Measurements from ENCODE around the gene AKAP6.
"Not testable (repeated sequence)": the region's sequence is repeated elsewhere in the genome, so short reads cannot be mapped to it uniquely, and the experiment has no call there.

AKAP6 gene

DNA sequence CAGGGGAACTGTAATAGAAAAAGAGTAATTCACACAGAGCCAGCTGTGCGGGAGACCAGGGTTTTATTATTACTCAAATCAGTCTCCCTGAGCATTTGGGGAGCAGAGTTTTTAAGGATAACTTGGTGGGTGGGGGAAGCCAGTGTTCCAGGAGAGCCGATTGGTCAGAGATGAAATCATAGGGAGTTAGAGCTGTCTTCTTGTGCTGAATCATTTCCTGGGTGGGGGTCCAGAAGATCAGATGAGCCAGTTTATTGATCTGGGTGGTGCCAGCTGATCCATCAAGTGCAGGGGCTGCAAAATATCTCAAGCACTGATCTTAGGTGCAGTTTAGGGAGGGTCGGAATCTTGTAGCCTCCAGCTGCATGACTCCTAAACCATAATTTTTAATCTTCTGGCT, 44.1 kb downstream of the AKAP6 start:
- not testable (repeated sequence) for DNase-seq

DNA sequence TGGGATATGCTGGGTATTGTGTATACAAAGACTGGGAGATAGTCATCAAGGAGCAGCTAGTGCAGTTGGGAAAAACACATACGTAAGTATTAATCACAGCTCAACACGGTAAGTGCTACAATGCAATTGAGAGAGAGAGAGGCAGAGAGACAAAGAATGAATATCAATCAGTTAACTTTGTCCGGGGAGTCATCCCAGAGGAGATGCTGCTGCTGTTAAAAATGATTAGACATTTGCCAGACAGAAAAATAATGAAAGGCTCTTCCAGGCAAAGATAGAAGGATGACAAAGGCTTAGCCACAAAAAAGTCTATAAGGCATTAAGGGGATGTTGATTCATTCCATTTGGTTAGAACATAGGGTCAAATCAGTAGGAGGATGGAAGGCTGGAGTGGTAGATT, 45.1 kb downstream of the AKAP6 start:
- no peak for DNase-seq

DNA sequence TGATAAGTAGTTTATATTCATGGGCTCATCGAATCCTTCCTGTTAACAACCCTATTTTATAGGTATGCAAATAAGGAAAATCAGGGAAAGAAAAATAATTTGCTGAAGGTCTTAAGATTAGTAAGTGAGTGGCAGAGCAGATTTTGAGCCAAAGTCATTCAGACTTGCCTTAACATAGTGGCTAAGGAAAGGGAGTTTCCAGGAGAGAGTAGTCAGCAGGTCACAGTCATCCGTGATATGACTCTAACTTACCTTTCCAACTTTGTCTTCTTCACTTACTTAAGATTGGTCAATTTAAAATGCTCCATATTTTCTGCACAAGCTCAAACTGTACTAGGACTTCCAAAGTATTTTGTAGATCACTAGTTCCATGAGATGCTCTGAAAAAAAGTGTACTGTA, 46.6 kb downstream of the AKAP6 start:
- no peak for DNase-seq

DNA sequence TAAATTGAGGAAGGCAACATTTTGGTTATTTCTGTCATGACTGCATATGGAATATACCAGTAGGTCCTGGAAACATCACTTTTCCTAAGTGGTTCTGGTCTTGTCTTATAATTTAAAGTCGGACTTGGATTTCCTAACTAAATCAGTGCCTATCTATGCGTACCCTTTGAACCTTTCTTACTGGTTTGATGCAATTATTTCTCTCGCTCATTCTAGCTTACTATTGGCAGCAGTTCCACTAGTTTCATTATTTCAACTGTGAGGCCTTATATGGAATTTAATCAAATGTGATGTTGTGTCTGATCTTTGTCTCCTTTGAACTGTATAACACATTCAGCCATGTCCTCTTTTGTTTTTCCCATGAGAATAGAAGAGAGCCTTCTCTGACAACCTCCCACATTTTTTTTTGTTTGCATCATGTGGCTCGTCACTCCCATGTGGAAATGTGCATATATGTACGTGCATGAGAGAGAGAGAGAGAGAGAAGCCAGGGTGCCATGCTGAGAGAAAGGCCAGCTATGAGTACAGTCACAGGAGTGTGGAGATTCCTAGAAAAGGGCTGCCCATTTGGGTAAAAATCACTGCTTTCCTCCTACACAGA, 48.0 kb downstream of the AKAP6 start:
- no peak for DNase-seq

DNA sequence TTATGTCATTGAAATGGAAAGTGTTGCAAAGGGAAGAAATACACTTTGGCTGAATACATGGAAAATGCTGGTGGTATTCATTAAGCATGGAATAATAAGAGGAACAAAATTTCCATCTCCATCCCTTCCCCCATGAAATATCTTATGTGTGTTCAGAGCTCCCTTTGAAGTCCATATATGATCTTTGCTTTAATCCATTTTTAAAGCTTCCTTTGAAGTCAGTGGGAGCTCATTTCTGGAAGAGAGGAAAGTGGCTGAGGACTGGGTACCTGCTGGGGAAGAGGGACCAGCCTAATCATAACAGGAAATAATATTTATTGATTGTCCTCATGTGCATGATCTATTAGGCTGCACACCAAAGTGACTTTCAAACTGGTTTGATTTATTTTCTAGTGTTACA, 49.2 kb downstream of the AKAP6 start:
- no peak for DNase-seq

DNA sequence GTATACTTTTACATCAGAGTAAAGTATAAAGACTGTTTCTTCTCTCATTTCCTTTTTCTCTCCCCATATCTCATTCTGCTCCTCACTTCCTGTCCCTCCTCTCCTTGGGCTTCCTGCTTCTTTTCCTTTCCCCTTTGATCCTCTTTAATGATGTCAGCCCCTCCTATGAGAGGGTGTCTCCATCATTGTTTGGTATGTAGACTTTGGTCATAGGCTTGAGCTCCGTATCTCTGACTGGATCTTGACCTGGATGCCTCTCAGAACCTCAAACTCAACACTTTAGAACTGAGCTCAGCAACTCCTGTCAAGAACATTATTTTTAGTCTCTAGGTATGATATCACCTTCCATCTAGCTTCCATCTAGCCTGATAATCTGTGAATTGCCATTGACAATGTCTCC, 50.3 kb downstream of the AKAP6 start:
- no peak for DNase-seq

DNA sequence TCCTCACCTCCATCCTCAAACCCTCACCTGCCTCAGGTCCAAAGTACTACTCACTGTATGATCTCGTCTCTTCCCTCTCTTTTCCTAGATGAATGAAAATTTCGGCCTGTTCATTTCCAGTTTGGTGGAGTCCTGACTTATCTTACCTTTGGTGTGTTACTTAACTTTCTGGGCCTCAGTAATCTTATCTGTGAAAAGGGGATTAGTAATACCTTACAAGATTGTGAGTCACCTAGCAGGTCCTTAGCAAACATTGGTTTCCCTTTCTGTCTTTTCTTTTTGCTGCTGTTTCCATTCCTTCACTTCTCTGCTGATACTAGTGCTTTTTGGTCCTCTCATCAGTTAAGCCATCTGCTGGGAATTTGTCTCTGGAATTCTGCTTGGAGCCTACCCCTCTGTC, 52.8 kb downstream of the AKAP6 start:
- no peak for DNase-seq

DNA sequence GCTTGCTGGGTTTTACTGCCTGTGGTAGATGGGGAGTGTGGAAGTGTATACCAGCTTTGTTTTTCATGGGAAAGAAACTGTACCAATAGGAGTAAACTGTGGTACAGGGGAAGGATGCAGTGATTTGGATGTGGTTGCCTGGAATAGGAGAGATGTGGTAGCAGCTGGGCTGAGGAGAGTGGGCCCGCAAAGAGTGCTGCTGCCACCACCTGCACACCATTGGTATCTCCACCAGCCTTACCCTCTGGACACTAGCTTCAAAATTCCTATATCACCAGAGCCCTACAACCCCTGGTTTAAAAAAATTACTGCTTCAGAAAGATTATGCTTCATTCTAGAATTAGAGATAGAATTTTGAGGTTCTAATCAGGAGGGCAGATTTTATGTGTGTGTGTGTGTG, 53.6 kb downstream of the AKAP6 start:
- no peak for DNase-seq

DNA sequence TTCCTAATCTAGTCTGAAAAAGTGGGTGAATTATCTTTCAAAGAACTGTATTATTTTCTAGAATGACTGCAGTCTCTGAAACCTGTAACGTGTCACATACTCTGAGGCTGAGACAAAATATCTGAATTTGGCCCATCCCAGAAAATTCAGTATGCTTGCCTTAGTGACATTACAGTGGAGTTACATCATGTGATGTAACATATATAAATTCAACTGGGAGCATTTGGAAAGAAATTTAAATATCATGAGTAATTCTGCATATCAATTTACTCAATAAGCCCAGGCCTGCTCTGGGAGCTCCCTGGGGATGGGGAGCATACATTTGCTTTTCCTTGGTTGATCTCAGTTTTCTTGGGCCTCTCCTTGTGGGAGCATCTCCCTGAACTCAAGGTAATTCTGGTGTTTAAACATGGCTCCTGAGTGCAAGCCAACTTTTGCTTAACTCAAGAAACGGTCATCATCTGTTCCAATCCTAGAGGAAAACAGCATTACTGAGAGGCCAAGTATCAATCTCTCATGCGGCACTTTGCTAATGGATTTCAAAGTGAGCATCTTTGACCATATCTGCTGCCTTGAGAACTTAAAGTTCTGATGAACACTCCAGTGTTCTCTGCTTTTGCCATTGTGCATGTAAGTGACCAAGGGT, 54.4 kb downstream of the AKAP6 start:
- no peak for DNase-seq

DNA sequence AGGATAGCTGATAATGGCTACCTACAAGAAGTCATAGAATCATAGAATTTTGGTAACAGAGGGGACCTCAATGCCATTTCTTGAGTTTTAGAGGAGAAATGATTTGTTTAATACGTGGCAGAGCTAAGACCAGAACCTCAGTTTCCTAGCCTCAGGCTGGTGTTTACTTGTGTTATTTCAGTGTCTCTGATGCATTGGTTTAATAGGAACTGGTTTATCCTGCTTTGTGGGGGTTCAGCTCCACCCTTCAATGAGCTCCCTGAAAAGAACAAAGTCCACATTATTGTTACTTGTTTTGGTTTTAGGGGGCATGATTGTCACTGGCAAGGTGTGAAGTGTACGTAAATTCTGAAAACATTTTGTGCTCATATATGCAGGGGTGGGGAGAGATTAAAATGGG, 55.4 kb downstream of the AKAP6 start:
- DNase-seq: no peak

DNA sequence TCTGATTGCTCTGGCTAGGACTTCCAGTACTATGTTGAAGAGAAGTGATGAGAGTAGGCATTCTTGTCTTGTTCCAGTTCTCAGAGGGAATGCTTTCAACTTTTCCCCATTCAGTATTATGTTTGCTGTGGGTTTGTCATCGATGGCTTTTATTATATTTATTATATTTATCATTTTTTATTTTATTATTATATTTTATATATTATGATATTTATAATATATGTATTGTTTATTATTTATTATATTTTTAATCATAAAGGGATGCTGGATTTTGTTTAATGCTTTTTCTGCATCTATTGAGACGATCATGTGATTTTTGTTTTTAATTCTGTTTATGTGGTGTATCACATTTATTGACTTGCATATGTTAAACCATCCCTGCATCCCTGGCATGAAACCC, 58.2 kb downstream of the AKAP6 start:
- DNase-seq: not testable (repeated sequence)

DNA sequence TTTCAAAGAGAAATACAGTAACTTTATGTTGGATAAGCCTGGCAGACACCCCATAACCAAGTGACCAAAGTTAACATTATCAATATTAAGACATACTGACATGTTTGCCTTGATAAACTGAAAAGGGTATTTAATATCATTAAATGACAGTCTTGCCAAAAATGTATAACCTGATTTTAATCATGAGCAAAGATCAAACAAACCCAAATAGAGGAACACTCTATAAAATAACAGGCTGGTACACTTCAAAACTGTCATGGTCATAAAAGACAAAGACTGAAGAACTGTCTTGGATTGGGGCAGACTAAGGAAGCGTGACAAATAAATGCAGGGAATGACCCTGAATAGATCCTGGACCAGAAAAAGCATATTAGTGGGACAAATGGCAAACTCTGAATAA, 64.0 kb downstream of the AKAP6 start:
- DNase-seq: no peak

DNA sequence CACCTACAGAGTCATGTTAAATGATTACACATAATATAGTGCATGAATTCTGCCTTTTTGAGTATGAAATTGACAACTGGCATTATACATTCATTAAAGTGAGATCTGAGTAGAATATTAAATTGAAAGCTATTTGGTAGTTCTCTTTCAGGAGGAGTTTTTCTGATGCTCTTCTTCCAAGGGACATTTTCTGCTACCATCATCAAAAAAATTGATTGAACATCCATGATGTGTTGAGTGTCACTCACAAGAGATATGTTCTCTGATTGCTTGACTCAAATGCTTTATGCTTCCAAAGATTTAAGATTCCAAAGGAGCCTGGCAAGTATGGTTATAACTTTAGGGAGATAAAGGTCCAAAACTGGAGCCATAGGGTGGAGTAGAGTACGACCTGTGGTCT, 64.9 kb downstream of the AKAP6 start:
- no peak for DNase-seq

DNA sequence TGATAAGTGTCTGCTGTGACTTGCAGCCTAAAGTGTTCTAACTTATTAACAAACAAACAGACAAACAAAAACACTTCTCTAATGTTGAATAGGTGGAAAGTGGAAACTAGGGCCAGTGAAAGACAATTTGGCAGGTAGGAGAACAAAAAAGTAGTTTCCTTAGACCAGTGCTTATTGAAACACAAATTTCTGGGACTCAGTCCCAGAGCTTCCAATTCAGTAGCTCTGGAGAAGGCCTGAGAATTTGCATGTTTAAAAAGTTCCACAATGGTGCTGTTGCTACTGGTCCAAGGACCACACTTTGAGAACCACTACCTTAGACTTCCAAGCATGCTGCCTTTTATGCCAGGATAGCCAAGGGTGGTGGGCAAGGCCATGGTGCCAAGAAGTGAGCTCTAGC, 67.8 kb downstream of the AKAP6 start:
- no peak for DNase-seq

DNA sequence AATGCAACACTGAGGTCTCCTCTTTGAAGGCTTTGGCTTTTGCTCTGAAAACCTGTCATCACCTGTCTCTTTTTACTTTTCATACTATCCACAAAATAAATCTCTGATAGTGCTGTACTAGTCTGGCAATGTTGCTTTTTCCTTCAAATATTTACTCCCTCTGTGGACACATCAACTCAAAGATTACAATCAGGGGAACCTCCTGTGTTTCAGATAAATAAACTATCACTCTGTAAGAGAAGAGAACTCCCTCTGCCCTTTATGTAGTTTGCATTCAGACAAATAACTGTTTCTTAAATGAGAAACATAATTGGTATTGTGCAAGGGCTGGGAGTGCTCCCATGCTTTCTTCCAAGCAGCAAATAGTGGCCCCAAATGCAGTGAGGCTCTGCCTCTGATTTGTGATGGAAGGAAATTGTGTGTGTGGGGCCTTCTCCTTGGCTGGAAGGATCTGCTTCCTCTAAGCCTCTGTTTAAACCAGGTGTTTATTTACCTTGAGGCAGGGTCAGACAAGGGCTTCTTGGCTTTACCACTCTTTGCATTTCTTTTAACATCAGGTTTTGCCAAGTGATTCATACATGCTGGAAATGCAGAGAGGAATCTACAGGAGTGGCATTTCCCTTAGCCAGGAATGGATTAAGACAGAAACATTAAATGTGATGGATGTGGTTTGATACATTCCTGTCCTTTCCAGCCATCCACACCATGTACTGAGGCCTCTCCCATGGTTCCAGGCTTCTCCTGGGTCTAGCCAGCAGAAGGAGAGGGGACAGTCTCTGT, 69.0 kb downstream of the AKAP6 start:
- DNase-seq: no peak

DNA sequence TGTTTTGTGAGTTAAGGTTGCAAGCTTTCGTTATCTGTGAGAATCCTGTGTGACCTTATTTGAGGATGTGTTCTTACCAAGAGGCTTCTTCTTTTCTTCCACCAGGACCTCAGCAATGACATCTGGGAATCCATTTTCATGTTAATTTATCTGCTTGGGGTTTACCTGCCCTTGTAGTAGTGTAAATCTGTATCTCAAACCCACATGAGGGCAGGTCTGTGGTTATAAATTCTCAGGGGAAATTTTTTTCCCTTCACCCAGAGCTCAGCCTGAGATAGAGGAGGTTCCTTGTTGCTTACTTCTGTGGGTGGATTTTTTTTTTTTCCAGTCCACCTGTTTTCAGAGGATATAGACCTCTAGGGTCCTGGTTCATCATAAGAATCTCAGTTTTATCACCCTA, 70.8 kb downstream of the AKAP6 start:
- no peak for DNase-seq

DNA sequence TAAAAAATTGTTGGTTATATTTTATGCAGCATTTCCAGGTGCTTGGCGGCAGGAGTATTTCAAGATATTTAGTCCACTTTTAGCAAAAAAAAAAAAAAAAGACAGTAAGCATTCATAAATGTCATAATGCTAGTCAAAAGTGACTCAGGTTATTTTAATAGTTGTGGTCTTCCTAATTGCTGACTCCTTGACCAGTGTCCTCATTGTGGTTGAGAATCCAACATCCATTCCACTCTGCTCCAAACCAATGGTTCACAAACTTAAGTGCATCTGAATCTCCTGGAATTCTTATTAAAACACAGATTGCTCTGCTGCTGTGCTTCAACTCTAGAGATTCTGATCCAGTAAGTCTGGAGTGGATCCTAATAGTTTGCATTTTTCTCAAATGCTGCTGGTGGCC, 71.4 kb downstream of the AKAP6 start:
- DNase-seq: no peak

DNA sequence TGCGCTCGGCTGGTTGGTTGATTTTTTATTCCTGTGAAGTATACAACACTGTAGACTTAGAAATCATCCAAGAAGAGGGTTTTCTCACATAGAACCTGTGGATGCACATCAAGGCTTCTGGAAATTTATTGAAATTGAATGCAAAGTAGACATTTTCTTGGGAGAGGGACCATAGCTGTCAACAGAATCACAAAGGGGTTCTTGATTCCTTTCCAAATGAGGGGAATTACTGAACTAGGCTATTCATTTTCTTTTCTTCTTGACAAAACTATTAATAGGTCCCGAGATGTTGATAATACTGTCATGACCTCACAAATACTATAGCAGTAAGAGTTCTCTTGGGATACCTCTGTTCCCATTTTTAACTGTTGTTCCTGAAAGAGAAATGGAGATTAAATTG, 73.9 kb downstream of the AKAP6 start:
- DNase-seq: no peak

DNA sequence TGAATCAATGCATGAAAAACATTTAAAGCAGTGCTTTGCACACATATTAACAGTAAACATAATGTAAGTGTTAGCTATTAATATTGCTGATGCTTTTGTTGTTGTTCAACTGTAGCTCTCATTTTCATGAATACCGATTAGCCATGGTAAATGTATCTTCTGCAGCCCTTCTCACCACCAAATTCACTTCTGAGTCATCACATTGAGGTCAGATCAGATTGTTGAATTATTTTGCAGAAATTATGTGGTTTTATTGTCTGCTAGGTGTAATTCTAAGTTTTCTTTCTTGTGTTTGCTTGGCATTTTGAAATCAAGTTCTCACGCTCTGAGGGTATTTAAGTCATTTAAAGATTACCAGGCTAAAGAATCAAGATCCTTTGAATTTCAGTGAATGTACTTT, 74.6 kb downstream of the AKAP6 start:
- DNase-seq: no peak

DNA sequence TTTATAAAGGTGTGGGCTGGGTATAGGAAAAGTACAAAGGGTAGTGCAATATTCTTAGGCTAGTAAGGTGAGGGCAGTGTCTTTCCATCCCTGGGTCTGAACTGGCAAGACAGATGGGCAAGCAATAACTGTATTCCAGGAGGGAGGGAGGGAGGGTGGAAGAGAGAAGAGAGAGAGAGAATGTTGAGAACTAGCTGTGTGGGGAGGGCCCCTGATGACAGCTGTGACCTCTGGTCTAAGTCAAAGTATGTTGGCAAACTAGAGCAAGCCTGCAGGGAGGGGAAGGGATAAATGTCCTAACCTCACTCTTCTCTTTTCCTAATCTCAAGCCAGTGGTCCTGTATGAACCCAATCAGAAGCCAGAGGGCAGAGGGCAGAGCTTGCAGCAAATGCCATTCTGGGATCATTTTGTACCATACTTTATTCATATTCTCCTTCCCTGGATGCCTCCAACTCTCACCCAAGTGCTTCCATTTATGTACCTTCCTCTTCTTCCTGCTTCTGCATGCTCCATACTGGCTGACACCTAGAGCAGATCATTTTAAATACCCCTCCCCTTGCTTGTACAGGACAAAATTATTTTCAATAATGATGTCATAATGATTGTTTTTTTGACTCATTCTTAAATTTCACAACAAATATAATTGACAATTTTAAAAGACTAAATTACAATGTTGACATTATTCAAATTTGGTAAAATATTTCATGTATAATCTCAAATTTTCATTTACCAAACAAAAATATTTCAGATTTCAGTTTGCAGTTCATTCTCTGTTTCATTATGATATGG, 75.9 kb downstream of the AKAP6 start:
- DNase-seq: no peak

DNA sequence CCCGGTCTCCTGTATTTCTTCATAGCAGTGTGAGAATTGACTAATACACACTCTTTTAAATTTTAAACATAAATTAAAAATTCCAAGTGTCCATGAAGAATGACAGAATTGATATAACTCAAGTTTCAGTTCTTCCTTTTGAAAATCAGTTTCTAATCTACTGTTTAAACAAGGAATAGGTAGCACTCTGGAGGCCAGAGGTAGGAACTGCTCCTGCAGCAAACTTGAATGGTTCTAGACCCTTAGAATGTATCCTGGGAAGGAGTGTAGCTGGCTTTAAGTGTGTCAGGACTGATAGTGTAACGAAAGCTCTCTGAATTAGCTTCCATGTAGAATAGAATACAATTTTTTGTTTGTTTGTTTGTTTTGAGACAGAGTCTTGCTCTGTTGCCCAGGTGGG, 76.8 kb downstream of the AKAP6 start:
- DNase-seq: no peak

DNA sequence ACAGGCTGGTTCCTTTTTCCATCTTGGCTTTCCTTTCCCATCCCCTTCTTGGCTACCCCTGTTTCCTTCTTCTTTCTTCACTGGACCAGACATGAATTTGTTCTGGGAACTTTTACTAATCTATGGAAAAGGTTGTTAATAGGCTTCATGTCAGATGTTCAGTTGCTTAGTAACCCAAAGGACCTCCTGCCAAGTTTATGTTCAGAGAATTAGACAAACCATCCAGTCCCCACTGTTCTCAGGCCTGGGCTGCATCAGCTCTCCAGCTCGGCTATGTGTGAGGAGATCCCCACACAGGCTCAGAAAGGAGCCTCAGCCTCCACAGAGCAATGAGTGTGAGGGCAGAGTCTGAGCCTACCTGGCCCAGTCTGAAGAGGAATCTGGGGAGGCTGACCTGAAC, 78.0 kb downstream of the AKAP6 start:
- no peak for DNase-seq

DNA sequence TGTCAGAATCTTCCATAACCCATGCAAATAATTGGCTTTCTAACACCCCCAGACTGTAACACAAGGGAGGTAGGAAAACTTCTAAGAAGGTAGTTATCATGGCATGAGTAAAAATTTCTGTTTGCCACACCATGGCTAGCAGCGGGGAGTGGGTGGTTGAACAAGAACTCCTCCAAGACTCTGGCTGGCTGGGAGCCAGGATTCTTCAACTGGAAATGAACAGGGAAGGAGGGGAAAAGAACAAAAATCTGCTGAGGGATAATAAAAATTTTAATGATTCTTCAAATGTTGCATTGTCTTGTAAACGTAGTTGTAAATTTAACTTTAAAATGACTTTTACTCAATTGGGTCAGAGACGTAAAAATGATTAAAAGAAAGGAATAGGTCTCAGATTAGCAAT, 78.9 kb downstream of the AKAP6 start:
- no peak for DNase-seq

DNA sequence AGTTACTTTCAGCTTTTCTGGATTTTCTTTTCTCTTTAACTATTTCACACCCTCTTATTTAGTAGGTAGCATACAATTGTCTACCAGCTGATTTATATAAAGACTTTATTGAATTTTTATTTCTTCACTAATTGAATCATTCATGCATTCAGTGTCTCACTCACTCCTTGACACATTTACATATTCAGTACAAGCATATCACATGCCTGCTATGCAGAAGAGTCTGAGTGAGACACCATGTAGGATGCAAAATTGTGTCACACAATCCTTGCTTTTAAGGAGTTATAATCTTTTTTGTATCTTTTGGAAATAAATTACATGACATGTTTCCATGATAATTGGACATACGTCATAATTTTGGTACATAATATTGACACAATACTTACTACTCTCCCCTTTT, 83.0 kb downstream of the AKAP6 start:
- DNase-seq: no peak
